A549 (cell line): Measurements from ENCODE around the gene TENT5A. TPM values are rescaled to one million over a fixed set of nuclear protein-coding genes. Genes with fewer than 3 reads are reported as not detected.

ENCODE experiments used
- ATAC-seq, 2 experiments: fragments of 200-7000 bp in 1 of 2; fragments of >200 bp in 1 of 2; cut with Nextera tagmentation in 1 of 2; cut with Tn5 transposase in 1 of 2; 3 replicates each; pipeline versions ENCODE4 v1.8.0 to v1.9.1; 2018 to 2020; ENCODE audit warnings: mild to moderate bottlenecking in 1 of 2, moderate library complexity in 1 of 2
- CTCF ChIA-PET: fragments of 300-600 bp; sonication (Branson Sonifier 250); formaldehyde crosslinking; extraction: SDS; loops from one replicate; lab custom pipeline; 2021; ENCODE audit warnings: antibody characterized with exemption, inconsistent platforms; lab: Yijun Ruan, JAX
- POLR2A ChIA-PET: fragments of 350-600 bp; formaldehyde crosslinking; extraction: SDS; loops from one replicate; lab custom pipeline; 2021; ENCODE audit warnings: antibody characterized with exemption, inconsistent platforms; lab: Yijun Ruan, JAX
- DNase-seq, 2 experiments: peaks; one replicate each; pipeline versions ENCODE4 v3.0.0 to v3.0.0-alpha.2; 2011 to 2016; ENCODE audit warnings: low read depth in 1 of 2, low spot score in 1 of 2
- FAIRE-seq: peaks from 2 replicates; lab custom pipeline; 2011; peaks lifted over from hg19 to GRCh38; lab: Jason Lieb, UNC
- H3K27ac ChIP-seq, 2 experiments: fragments of >200 bp; sonication (Bioruptor Twin); formaldehyde crosslinking; 3 replicates each; pipeline ENCODE4 v1.5.1; 2016 to 2017
- H3K4me1 ChIP-seq: fragments of >200 bp; sonication (Bioruptor Twin); formaldehyde crosslinking; 3 replicates; pipeline ENCODE4 v1.6.1; 2016
- H3K4me2 ChIP-seq: fragments of >200 bp; sonication (Bioruptor Twin); formaldehyde crosslinking; 3 replicates; pipeline ENCODE4 v1.6.1; 2016
- H3K4me3 ChIP-seq: fragments of >200 bp; sonication (Bioruptor Twin); formaldehyde crosslinking; 3 replicates; pipeline ENCODE4 v1.5.1; 2016
- H3K9me3 ChIP-seq: fragments of >200 bp; sonication (Bioruptor Twin); formaldehyde crosslinking; 3 replicates; pipeline ENCODE4 v1.6.1; 2016
- BHLHE40 ChIP-seq: IDR thresholded peaks from 2 replicates; pipeline ENCODE4 v1.6.1; 2012; ENCODE audit warnings: low read depth, low read length, inconsistent platforms
- CHD2 ChIP-seq: fragments of 150-350 bp; IDR thresholded peaks from 2 replicates; pipeline ENCODE4 v1.6.1; 2014; ENCODE audit warnings: low read length; ENCODE audit not compliant: partially characterized antibody
- CHD4 ChIP-seq: fragments of 200-600 bp; sonication (generic); IDR thresholded peaks from 2 replicates; pipeline ENCODE4 v1.6.1; 2016; ENCODE audit warnings: antibody characterized with exemption, mild to moderate bottlenecking, borderline replicate concordance
- EHMT2 ChIP-seq: fragments of 200-600 bp; sonication (generic); IDR thresholded peaks from 2 replicates; pipeline ENCODE4 v1.6.1; 2016; ENCODE audit warnings: antibody characterized with exemption, low read depth, mild to moderate bottlenecking, moderate library complexity
- EP300 ChIP-seq, 2 experiments: fragments of >200 bp; sonication (Bioruptor Twin); formaldehyde crosslinking; IDR thresholded peaks; 2 replicates in 1 of 2; 3 replicates in 1 of 2; pipeline ENCODE4 v1.6.1; 2016 to 2017
- ESRRA ChIP-seq: fragments of 150-350 bp; IDR thresholded peaks from 2 replicates; pipeline ENCODE4 v1.6.1; 2014; ENCODE audit warnings: mild to moderate bottlenecking, low read length, borderline replicate concordance
- FOSB ChIP-seq: fragments of 250-450 bp; sonication (Bioruptor Pico); IDR thresholded peaks from 2 replicates; pipeline ENCODE4 v1.5.0; 2020; ENCODE audit warnings: mild to moderate bottlenecking, moderate library complexity
- FOSL2 ChIP-seq, 2 experiments: fragments of 450-650 bp in 1 of 2; fragments of >200 bp in 1 of 2; sonication (Bioruptor Twin) in 1 of 2; formaldehyde crosslinking; IDR thresholded peaks; 2 replicates each; pipeline versions ENCODE4 v1.5.0 to v1.6.1; 2016 to 2020; ENCODE audit warnings: mild to moderate bottlenecking in 1 of 2, moderate library complexity in 1 of 2
- FOXS1 ChIP-seq: fragments of 250-450 bp; sonication (Bioruptor Pico); IDR thresholded peaks from 2 replicates; pipeline ENCODE4 v1.5.0; 2020; ENCODE audit warnings: mild to moderate bottlenecking, moderate library complexity
- GATA3 ChIP-seq: IDR thresholded peaks from 2 replicates; pipeline ENCODE4 v1.6.1; 2012; ENCODE audit warnings: borderline replicate concordance
- HOXB13 ChIP-seq: fragments of 250-450 bp; sonication (Bioruptor Pico); IDR thresholded peaks from 2 replicates; pipeline ENCODE4 v1.5.0; 2020; ENCODE audit warnings: low read depth, mild to moderate bottlenecking, moderate library complexity
- JUNB ChIP-seq: fragments of >200 bp; sonication (Bioruptor Twin); formaldehyde crosslinking; IDR thresholded peaks from 2 replicates; pipeline ENCODE4 v1.6.1; 2016
- KDM1A ChIP-seq: fragments of 200-600 bp; sonication (generic); IDR thresholded peaks from 2 replicates; pipeline ENCODE4 v1.6.1; 2016; ENCODE audit warnings: low read depth, mild to moderate bottlenecking
- MAZ ChIP-seq: fragments of 150-350 bp; IDR thresholded peaks from 2 replicates; pipeline ENCODE4 v1.6.1; 2014; ENCODE audit warnings: antibody characterized with exemption, low read depth, low read length, borderline replicate concordance
- NR3C1 ChIP-seq: fragments of >200 bp; sonication (Bioruptor Twin); formaldehyde crosslinking; IDR thresholded peaks from 3 replicates; pipeline ENCODE4 v1.6.1; 2017
- PHF8 ChIP-seq: fragments of 200-600 bp; sonication (generic); IDR thresholded peaks from 2 replicates; pipeline ENCODE4 v1.6.1; 2016; ENCODE audit warnings: low read depth, mild to moderate bottlenecking, antibody characterized with exemption, moderate library complexity, borderline replicate concordance
- POLR2A ChIP-seq: IDR thresholded peaks from 2 replicates; pipeline ENCODE4 v1.6.1; 2012; ENCODE audit warnings: mild to moderate bottlenecking, low read length
- RARB ChIP-seq: fragments of 250-450 bp; sonication (Bioruptor Pico); IDR thresholded peaks from 2 replicates; pipeline ENCODE4 v1.8.0; 2021; ENCODE audit warnings: mild to moderate bottlenecking, moderate library complexity
- RCOR1 ChIP-seq: fragments of 150-350 bp; IDR thresholded peaks from 2 replicates; pipeline ENCODE4 v1.6.1; 2014; ENCODE audit warnings: antibody characterized with exemption, low read length, low read depth
- RFX5 ChIP-seq: fragments of 450-650 bp; IDR thresholded peaks from 2 replicates; pipeline ENCODE4 v1.7.1; 2014; ENCODE audit warnings: antibody characterized with exemption, mild to moderate bottlenecking, moderate library complexity
- SREBF2 ChIP-seq: fragments of 450-650 bp; IDR thresholded peaks from 2 replicates; pipeline ENCODE4 v1.6.1; 2014; ENCODE audit warnings: mild to moderate bottlenecking, moderate library complexity
- TFCP2L1 ChIP-seq: fragments of 250-450 bp; sonication (Bioruptor Pico); IDR thresholded peaks from 2 replicates; pipeline ENCODE4 v1.5.0; 2021; ENCODE audit warnings: mild to moderate bottlenecking
- ZC3H11A ChIP-seq: fragments of 450-650 bp; IDR thresholded peaks from 2 replicates; pipeline ENCODE4 v1.6.1; 2014; ENCODE audit warnings: antibody characterized with exemption, mild to moderate bottlenecking
- ZFP36 ChIP-seq: fragments of 450-650 bp; IDR thresholded peaks from 2 replicates; pipeline ENCODE4 v1.6.1; 2014; ENCODE audit warnings: borderline replicate concordance; ENCODE audit not compliant: partially characterized antibody
- ZSCAN20 ChIP-seq: fragments of 250-450 bp; sonication (Bioruptor Pico); IDR thresholded peaks from 2 replicates; pipeline ENCODE4 v1.8.0; 2022; ENCODE audit warnings: mild to moderate bottlenecking, moderate library complexity
- WGBS: methylation state at CpG from one replicate; pipeline ENCODE4 v1.1.6; 2017; ENCODE audit errors: missing lambda C conversion rate; 5-methylcytosine and 5-hydroxymethylcytosine counted together
- polyA plus RNA-seq, 4 experiments: library from polyadenylated mRNA; depleted of rRNA in 3 of 4; stranded (reverse); fragments of >200 nt; fragmentation: RNase III in 1 of 4; extraction: RNeasy Plus Mini Kit Qiagen cat#74134 plus additional on column Dnase treatment in 1 of 4; gene quantifications; 2 replicates in 3 of 4; 3 replicates in 1 of 4; pipeline ENCODE4 v1.2.3, GENCODE V29; 2011 to 2017
- TF ChIP-seq, protein P1 (sequence below): fragments of 250-450 bp; sonication (Bioruptor Pico); IDR thresholded peaks from 2 replicates; pipeline ENCODE4 v1.5.0; 2020; ENCODE audit warnings: low read depth, mild to moderate bottlenecking, moderate library complexity
- TF ChIP-seq, protein P2 (sequence below): fragments of >200 bp; sonication (Bioruptor Twin); formaldehyde crosslinking; IDR thresholded peaks from 3 replicates; pipeline ENCODE4 v1.5.1; 2016
- TF ChIP-seq, protein P3 (sequence below): fragments of >200 bp; sonication (Bioruptor Twin); formaldehyde crosslinking; IDR thresholded peaks from 3 replicates; pipeline ENCODE4 v1.6.1; 2016

TENT5A gene
- polyA plus RNA-seq, 2 of the 4 experiments (the other 2 are of a cell fraction): 1.1 to 1.8 TPM

DNA sequence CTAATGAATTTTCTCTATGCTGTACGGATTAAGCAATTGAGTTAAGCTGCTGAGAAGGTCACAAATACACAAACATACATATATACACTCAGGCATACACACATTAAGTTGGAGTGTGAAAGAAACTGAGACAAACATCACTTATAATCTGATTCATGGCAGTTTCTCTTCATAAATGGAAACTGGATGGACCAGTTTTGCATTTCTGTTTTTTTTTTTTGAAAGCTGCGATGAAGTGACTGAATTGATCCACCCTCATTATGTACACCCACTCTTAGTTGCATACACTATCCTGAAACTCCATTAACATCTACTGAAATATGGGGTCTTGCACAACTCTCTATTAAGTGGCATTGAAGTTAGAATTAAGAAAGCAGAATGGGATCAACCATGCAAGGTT, 32.9 kb upstream of the TENT5A start:
- POLR2A ChIA-PET: no interaction called here
- DNase-seq: no peak
- CTCF ChIA-PET: no interaction called here
- FAIRE-seq: no peak
- TF ChIP-seq CHD2 (no peak), POLR2A (no peak), TFCP2L1 (no peak), RARB (CRISPR knock-in tag) (no peak), RCOR1 (no peak)
- Histone ChIP-seq H3K4me3 (no peak overlapping the region), H3K4me2 (no peak overlapping the region), H3K4me1 (peaks cover 28% of the 10 kb centered on the region), H3K9me3 (no peaks in the 10 kb centered on the region), H3K27ac (no peak overlapping the region)
- ATAC-seq: no peak
- WGBS: 97% methylated on average over 2 of the region's 2 CpGs

DNA sequence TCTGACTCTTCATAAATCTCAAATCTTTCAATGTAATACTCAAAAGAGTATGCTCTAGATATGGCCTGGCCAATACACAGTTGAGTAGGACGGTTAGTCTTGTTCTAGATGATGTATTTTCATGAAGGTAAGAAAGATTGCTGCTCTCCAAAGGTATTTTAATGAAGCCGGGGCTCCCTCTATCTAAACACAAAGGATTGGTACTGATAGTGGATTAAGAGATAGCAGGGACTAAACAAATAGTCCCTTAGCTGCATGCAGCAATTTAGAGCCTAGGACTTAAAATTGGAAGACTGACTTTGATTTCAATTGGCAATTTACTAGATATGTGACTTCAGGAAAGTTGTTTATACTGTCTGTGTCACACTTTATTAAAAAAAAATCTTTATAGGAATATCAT, 31.4 kb upstream of the TENT5A start:
- POLR2A ChIA-PET: no interaction called here
- H3K4me3 ChIP-seq: no peak overlapping the region
- no peak for ATAC-seq
- no peak overlapping the region for H3K4me2 ChIP-seq
- 61% methylated on average over 2 of the region's 2 CpGs for WGBS
- peaks cover 25% of the 10 kb centered on the region for H3K4me1 ChIP-seq
- CTCF ChIA-PET: no interaction called here
- FAIRE-seq: no peak
- no peak for DNase-seq
- no peak overlapping the region for H3K27ac ChIP-seq
- TF ChIP-seq ESRRA (no peak), NR3C1 (no peak), KDM1A (no peak)
- TF ChIP-seq, all 56 proteins: peak for 0
- no peaks in the 10 kb centered on the region for H3K9me3 ChIP-seq

DNA sequence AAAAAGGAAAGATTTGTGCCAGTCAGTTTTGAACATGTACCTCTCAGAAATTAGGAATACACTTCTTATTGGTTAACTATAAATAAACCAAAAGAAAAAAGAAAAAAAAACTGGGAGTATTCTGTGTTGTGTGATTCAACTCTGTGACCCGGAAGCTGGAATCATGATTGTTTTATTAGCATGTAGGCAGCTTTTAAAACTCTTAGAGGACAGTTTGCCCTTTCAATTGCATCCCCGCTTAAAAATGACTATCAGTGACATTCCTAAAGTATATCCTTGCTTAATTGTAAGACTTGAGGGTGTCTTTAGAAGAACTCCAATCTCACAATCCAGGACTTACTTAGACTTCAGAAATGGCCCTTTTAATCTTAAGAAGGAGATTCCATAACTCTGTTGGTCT, 29.1 kb upstream of the TENT5A start:
- ATAC-seq (no peak), DNase-seq (no peak), FAIRE-seq (no peak)
- TF ChIP-seq BHLHE40: no peak
- no peak for TF ChIP-seq SREBF2
- TF ChIP-seq ZFP36: no peak
- TF ChIP-seq EP300 (IDR thresholded peaks at IDR 0.05): no peak
- TF ChIP-seq RCOR1: no peak
- no peak for TF ChIP-seq FOSL2 (IDR thresholded peaks at IDR 0.05)
- no peak for TF ChIP-seq FOSL2 (CRISPR knock-in tag; IDR thresholded peaks at IDR 0.05)
- TF ChIP-seq TFCP2L1: no peak
- no peak for TF ChIP-seq RFX5
- no peak for TF ChIP-seq MAZ
- no peak for TF ChIP-seq FOXS1
- TF ChIP-seq PHF8: no peak
- no peak for TF ChIP-seq GATA3
- no peak for TF ChIP-seq FOSB (CRISPR knock-in tag)
- peaks cover 4% of the 10 kb centered on the region for H3K4me1 ChIP-seq
- ChIA-PET POLR2A (no interaction called here), CTCF (no interaction called here)
- H3K27ac ChIP-seq: no peak overlapping the region
- no peaks in the 10 kb centered on the region for H3K9me3 ChIP-seq
- no peak overlapping the region for H3K4me3 ChIP-seq
- WGBS: 84% methylated on average over 2 of the region's 2 CpGs
- H3K4me2 ChIP-seq: no peak overlapping the region

DNA sequence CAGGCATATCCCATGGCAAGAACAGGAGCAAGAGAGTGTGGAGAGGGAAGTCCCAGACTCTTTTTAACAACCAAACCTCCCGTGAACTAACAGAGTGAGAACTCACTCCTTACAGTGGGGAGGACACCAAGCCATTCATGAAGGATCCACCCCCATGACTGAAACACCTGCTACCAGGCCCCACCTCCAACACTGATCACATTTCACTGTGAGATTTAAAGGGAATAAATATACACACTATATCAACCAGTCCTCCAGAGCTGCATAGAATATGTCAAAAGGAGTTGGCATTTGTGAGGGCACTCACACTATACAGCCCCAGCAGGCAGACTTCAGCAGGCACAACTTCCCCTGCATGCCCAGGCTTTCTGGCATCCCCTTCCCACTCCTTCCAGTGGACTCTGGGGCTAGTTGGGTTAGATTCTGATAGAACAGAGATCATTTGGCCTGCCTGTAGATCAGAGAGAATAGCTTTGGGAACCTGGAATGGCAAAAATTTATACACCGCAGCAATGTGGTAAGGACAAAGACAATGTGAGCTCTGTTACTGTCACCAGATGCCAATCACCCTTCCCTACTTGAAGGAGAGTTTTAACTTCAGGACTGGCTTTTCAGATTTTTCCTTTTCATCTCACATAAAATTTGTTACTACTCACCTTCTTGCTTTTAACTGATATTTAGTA, 25.2 kb upstream of the TENT5A start:
- H3K4me2 ChIP-seq: no peak overlapping the region
- FAIRE-seq (no peak), DNase-seq (no peak), ATAC-seq (no peak)
- TF ChIP-seq ZC3H11A (no peak), JUNB (no peak), ZSCAN20 (no peak), CHD4 (no peak), FOSB (CRISPR knock-in tag) (no peak), HOXB13 (CRISPR knock-in tag) (no peak), EHMT2 (no peak), EP300 (IDR thresholded peaks at IDR 0.05) (no peak)
- TF ChIP-seq, protein P1, sequence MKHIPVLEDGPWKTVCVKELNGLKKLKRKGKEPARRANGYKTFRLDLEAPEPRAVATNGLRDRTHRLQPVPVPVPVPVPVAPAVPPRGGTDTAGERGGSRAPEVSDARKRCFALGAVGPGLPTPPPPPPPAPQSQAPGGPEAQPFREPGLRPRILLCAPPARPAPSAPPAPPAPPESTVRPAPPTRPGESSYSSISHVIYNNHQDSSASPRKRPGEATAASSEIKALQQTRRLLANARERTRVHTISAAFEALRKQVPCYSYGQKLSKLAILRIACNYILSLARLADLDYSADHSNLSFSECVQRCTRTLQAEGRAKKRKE (CRISPR knock-in tag): no peak
- TF ChIP-seq, protein P2, sequence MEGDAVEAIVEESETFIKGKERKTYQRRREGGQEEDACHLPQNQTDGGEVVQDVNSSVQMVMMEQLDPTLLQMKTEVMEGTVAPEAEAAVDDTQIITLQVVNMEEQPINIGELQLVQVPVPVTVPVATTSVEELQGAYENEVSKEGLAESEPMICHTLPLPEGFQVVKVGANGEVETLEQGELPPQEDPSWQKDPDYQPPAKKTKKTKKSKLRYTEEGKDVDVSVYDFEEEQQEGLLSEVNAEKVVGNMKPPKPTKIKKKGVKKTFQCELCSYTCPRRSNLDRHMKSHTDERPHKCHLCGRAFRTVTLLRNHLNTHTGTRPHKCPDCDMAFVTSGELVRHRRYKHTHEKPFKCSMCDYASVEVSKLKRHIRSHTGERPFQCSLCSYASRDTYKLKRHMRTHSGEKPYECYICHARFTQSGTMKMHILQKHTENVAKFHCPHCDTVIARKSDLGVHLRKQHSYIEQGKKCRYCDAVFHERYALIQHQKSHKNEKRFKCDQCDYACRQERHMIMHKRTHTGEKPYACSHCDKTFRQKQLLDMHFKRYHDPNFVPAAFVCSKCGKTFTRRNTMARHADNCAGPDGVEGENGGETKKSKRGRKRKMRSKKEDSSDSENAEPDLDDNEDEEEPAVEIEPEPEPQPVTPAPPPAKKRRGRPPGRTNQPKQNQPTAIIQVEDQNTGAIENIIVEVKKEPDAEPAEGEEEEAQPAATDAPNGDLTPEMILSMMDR: no peak
- TF ChIP-seq, protein P3, sequence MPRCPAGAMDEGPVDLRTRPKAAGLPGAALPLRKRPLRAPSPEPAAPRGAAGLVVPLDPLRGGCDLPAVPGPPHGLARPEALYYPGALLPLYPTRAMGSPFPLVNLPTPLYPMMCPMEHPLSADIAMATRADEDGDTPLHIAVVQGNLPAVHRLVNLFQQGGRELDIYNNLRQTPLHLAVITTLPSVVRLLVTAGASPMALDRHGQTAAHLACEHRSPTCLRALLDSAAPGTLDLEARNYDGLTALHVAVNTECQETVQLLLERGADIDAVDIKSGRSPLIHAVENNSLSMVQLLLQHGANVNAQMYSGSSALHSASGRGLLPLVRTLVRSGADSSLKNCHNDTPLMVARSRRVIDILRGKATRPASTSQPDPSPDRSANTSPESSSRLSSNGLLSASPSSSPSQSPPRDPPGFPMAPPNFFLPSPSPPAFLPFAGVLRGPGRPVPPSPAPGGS: no peak
- 0 out of 3 replicates have a peak, but pooled peaks cover 6% of the 10 kb centered on the region for H3K4me1 ChIP-seq
- CTCF ChIA-PET: no interaction called here
- H3K4me3 ChIP-seq: no peak overlapping the region
- 85% methylated on average over 2 of the region's 2 CpGs for WGBS
- H3K9me3 ChIP-seq: no peaks in the 10 kb centered on the region
- POLR2A ChIA-PET: no interaction called here
- H3K27ac ChIP-seq: no peak overlapping the region
